H1 (cell line): ENCODE measurements around the gene MTIF2. TPM values are rescaled to one million over a fixed set of nuclear protein-coding genes. Genes with fewer than 3 reads are reported as not detected.

Source experiments
- CTCF ChIA-PET: fragments of 300-600 bp; sonication (Branson Sonifier 250); formaldehyde crosslinking; loops from one replicate; lab custom pipeline; 2021; ENCODE audit not compliant: partially characterized antibody; lab: Charles Lee
- POLR2A ChIA-PET: fragments of 300-600 bp; sonication (Branson Sonifier 250); formaldehyde crosslinking; loops from one replicate; lab custom pipeline; 2021; ENCODE audit warnings: inconsistent platforms; ENCODE audit not compliant: partially characterized antibody; lab: Charles Lee
- DNase-seq, 2 experiments: peaks; one replicate each; pipeline versions ENCODE4 v3.0.0 to v3.0.0-alpha.2; 2010 to 2022; ENCODE audit warnings: low spot score in 2 of 2, low read depth in 1 of 2, mixed read lengths in 1 of 2
- FAIRE-seq: peaks from 2 replicates; lab custom pipeline; 2011; peaks lifted over from hg19 to GRCh38; lab: Jason Lieb, UNC
- H2AFZ ChIP-seq: 2 replicates; pipeline ENCODE4 v1.8.1; 2012; ENCODE audit warnings: low read length, inconsistent platforms
- H2AK5ac ChIP-seq: 2 replicates; pipeline ENCODE4 v1.6.1; 2013; ENCODE audit warnings: low read depth, low read length
- H2BK120ac ChIP-seq: replicated peaks from 2 replicates; pipeline ENCODE3; 2013; ENCODE audit warnings: low read depth, low read length, inconsistent platforms
- H2BK12ac ChIP-seq: 2 replicates; pipeline ENCODE4 v1.6.1; 2013; ENCODE audit warnings: low read depth, low read length
- H2BK15ac ChIP-seq: 2 replicates; pipeline ENCODE4 v1.6.1; 2013; ENCODE audit warnings: low read length
- H2BK20ac ChIP-seq: 2 replicates; pipeline ENCODE4 v1.6.1; 2013; ENCODE audit warnings: low read length
- H2BK5ac ChIP-seq: 2 replicates; pipeline ENCODE4 v1.6.1; 2013; ENCODE audit warnings: low read depth, low read length
- H3K14ac ChIP-seq: 2 replicates; pipeline ENCODE4 v1.6.1; 2013; ENCODE audit warnings: inconsistent platforms; ENCODE audit not compliant: insufficient read length
- H3K18ac ChIP-seq: 2 replicates; pipeline ENCODE4 v1.6.1; 2013; ENCODE audit warnings: low read length; ENCODE audit errors: extremely low read depth
- H3K23ac ChIP-seq: 2 replicates; pipeline ENCODE4 v1.6.1; 2013; ENCODE audit warnings: inconsistent platforms; ENCODE audit not compliant: insufficient read length
- H3K23me2 ChIP-seq: 2 replicates; pipeline ENCODE4 v1.6.1; 2013; ENCODE audit warnings: low read depth, low read length
- H3K27ac ChIP-seq: 2 replicates; pipeline ENCODE4 v1.6.1; 2011; ENCODE audit warnings: low read depth, low read length, inconsistent platforms
- H3K27me3 ChIP-seq, 4 experiments: replicated peaks in 1 of 4; 1 replicate in 1 of 4; 2 replicates in 3 of 4; pipeline versions ENCODE4 v1.6.1 to v1.8.1; 2011 to 2013; ENCODE audit warnings: low read length in 3 of 4, mild to moderate bottlenecking in 3 of 4, inconsistent platforms in 2 of 4, mixed read lengths in 2 of 4, moderate library complexity in 1 of 4; ENCODE audit not compliant: control insufficient read depth in 3 of 4, insufficient read depth in 3 of 4; ENCODE audit errors: extremely low read depth in 1 of 4
- H3K36me3 ChIP-seq, 4 experiments: 2 replicates each; pipeline versions ENCODE4 v1.6.1 to v1.8.1; 2011 to 2013; ENCODE audit warnings: mild to moderate bottlenecking in 4 of 4, low read length in 3 of 4, moderate library complexity in 2 of 4, control low read depth in 1 of 4, inconsistent platforms in 1 of 4; ENCODE audit not compliant: insufficient read depth in 4 of 4, control insufficient read depth in 2 of 4
- H3K4ac ChIP-seq: replicated peaks from 2 replicates; pipeline ENCODE3; 2013; ENCODE audit warnings: low read length, low read depth, mixed read lengths, inconsistent platforms; ENCODE audit not compliant: insufficient read length
- H3K4me1 ChIP-seq, 4 experiments: replicated peaks in 1 of 4; 1 replicate in 1 of 4; 2 replicates in 3 of 4; pipeline versions ENCODE4 v1.6.1 to v1.8.1; 2011 to 2013; ENCODE audit warnings: low read length in 3 of 4, inconsistent platforms in 2 of 4, mixed read lengths in 1 of 4; ENCODE audit not compliant: insufficient read depth in 4 of 4, control insufficient read depth in 3 of 4
- H3K4me2 ChIP-seq, 2 experiments: 2 replicates each; pipeline versions ENCODE4 v1.6.1 to v1.8.1; 2011 to 2013; ENCODE audit warnings: low read depth in 2 of 2, low read length in 2 of 2, control low read depth in 1 of 2, inconsistent platforms in 1 of 2, mild to moderate bottlenecking in 1 of 2; ENCODE audit not compliant: insufficient read depth in 1 of 2
- H3K4me3 ChIP-seq, 4 experiments: fragments of 200-600, 300-600 bp in 1 of 4; sonication (generic), shearing (Covaris generic), sonication (Bioruptor Twin) in 1 of 4; 2 replicates each; pipeline versions ENCODE4 v1.5.1 to v1.8.1; 2011 to 2016; ENCODE audit warnings: low read length in 4 of 4, low read depth in 3 of 4, control low read depth in 2 of 4, inconsistent platforms in 2 of 4, mild to moderate bottlenecking in 2 of 4, mixed read lengths in 1 of 4, moderate library complexity in 1 of 4; ENCODE audit not compliant: insufficient read depth in 2 of 4; ENCODE audit errors: extremely low read depth in 1 of 4
- H3K56ac ChIP-seq: replicated peaks from 2 replicates; pipeline ENCODE3; 2013; ENCODE audit warnings: low read depth, mild to moderate bottlenecking, mixed read lengths, low read length, inconsistent platforms; ENCODE audit not compliant: insufficient read length
- H3K79me1 ChIP-seq: 2 replicates; pipeline ENCODE4 v1.6.1; 2013; ENCODE audit warnings: low read depth, low read length, control low read depth
- H3K79me2 ChIP-seq, 2 experiments: 2 replicates each; pipeline versions ENCODE4 v1.6.1 to v1.8.1; 2012 to 2013; ENCODE audit warnings: low read length in 2 of 2, mild to moderate bottlenecking in 2 of 2, inconsistent platforms in 1 of 2; ENCODE audit not compliant: insufficient read depth in 2 of 2, control insufficient read depth in 1 of 2
- H3K9ac ChIP-seq, 4 experiments: replicated peaks in 1 of 4; 1 replicate in 1 of 4; 2 replicates in 3 of 4; pipeline versions ENCODE4 v1.6.1 to v1.8.1; 2011 to 2013; ENCODE audit warnings: low read depth in 3 of 4, low read length in 3 of 4, control low read depth in 2 of 4, mild to moderate bottlenecking in 2 of 4, moderate library complexity in 2 of 4, inconsistent platforms in 1 of 4; ENCODE audit errors: extremely low read depth in 1 of 4
- H3K9me3 ChIP-seq, 2 experiments: 2 replicates each; pipeline versions ENCODE4 v1.6.1 to v1.8.1; 2012 to 2013; ENCODE audit warnings: mild to moderate bottlenecking in 2 of 2, moderate library complexity in 2 of 2, control low read depth in 1 of 2, inconsistent platforms in 1 of 2, low read depth in 1 of 2, low read length in 1 of 2, mixed read lengths in 1 of 2; ENCODE audit not compliant: insufficient read depth in 2 of 2
- H4K20me1 ChIP-seq, 2 experiments: replicated peaks in 1 of 2; 2 replicates each; pipeline versions ENCODE3 to v1.8.1; 2011 to 2013; ENCODE audit warnings: inconsistent platforms in 2 of 2, low read length in 2 of 2, mild to moderate bottlenecking in 1 of 2; ENCODE audit not compliant: insufficient read depth in 2 of 2, control insufficient read depth in 1 of 2
- H4K5ac ChIP-seq: 2 replicates; pipeline ENCODE4 v1.6.1; 2013; ENCODE audit warnings: low read length, low read depth, mixed read lengths, inconsistent platforms; ENCODE audit not compliant: insufficient read length
- H4K8ac ChIP-seq: 2 replicates; pipeline ENCODE4 v1.8.0; 2013; ENCODE audit warnings: mild to moderate bottlenecking, moderate library complexity, low read length, inconsistent platforms; ENCODE audit not compliant: insufficient read depth; ENCODE audit errors: extremely low read depth
- H4K91ac ChIP-seq: replicated peaks from 2 replicates; pipeline ENCODE3; 2013; ENCODE audit warnings: low read length, mixed read lengths, inconsistent platforms; ENCODE audit not compliant: insufficient read length
- CBX5 ChIP-seq: fragments of 300-800, 300-1000 bp; sonication (generic); IDR thresholded peaks from 2 replicates; pipeline ENCODE4 v1.7.1; 2016; ENCODE audit warnings: antibody characterized with exemption, low read length, low read depth
- JUND ChIP-seq: IDR thresholded peaks from 2 replicates; pipeline ENCODE4 v1.6.1; 2011; ENCODE audit warnings: mild to moderate bottlenecking, improper control_type of control experiment, low read length
- NRF1 ChIP-seq: IDR thresholded peaks from 2 replicates; pipeline ENCODE4 v1.6.1; 2011; ENCODE audit warnings: mild to moderate bottlenecking, low read depth, low read length, improper control_type of control experiment
- SP4 ChIP-seq: IDR thresholded peaks from 2 replicates; pipeline ENCODE4 v1.6.1; 2012; ENCODE audit warnings: low read length, inconsistent platforms
- SRF ChIP-seq: IDR thresholded peaks from 2 replicates; pipeline ENCODE4 v1.6.1; 2011; ENCODE audit warnings: mild to moderate bottlenecking, low read depth, low read length, moderate library complexity
- WGBS, 2 experiments: shearing (Covaris generic) in 1 of 2; methylation state at CpG; one replicate each; pipeline versions ENCODE4 v1.1.6 to v1.1.7; 2013 to 2015; ENCODE audit warnings: low lambda C conversion rate in 2 of 2, mixed read lengths in 2 of 2, inconsistent platforms in 1 of 2, low coverage in 1 of 2, missing lambda C conversion rate in 1 of 2; ENCODE audit not compliant: insufficient replicate concordance in 2 of 2, insufficient coverage in 1 of 2, insufficient read length in 1 of 2; ENCODE audit errors: extremely low coverage in 1 of 2, missing lambda C conversion rate in 1 of 2; 5-methylcytosine and 5-hydroxymethylcytosine counted together
- polyA plus RNA-seq, 7 experiments: library from polyadenylated mRNA; depleted of rRNA in 3 of 7; stranded (reverse) in 5 of 7; unstranded in 2 of 7; fragments of >200 nt in 5 of 7; fragments of 200-250 nt in 2 of 7; gene quantifications; 1 replicate in 5 of 7; 2 replicates in 1 of 7; 4 replicates in 1 of 7; pipeline versions ENCODE4 v1.2.1 to v1.2.3, GENCODE V29; 2011 to 2013; ENCODE audit warnings: missing spikeins in 2 of 7, mixed read lengths in 2 of 7
- total RNA-seq: library from RNA; stranded (reverse); fragmentation: NEBNext Ultra II Directional; extraction: Animal tissue kit (Norgen Biotek cat#: 25700); gene quantifications from 2 replicates; pipeline ENCODE4 v1.2.1, GENCODE V29; 2021

The MTIF2 gene
- total and polyA plus RNA-seq, 2 of the 8 experiments (the other 6 are each of a cell fraction or from before 2014, with no cell fraction given): 11.0 to 36.0 TPM

- Histone ChIP-seq H4K91ac (no peak overlapping the region), H3K27me3 (no peaks in the 10 kb centered on the region), H3K4me1 (no peaks in the 10 kb centered on the region), H3K36me3 (peaks cover 10 to 60% (median 23%) of the 10 kb centered on the region in 4 experiments), H3K18ac (no peak overlapping the region), H2BK15ac (no peak overlapping the region), H3K27ac (no peak overlapping the region), H3K23me2 (no peaks in the 10 kb centered on the region), H3K23ac (no peak overlapping the region), H3K9me3 (no peaks in the 10 kb centered on the region), H2BK5ac (no peak overlapping the region), H3K56ac (no peak overlapping the region), H3K14ac (no peak overlapping the region), H2BK12ac (no peak overlapping the region), H2BK120ac (no peak overlapping the region), H3K79me1 (no peaks in the 10 kb centered on the region), H3K4me3 (no peak overlapping the region), H3K4ac (no peak overlapping the region), H3K4me2 (no peak overlapping the region), H2AK5ac (no peak overlapping the region), H4K8ac (no peak overlapping the region), H2BK20ac (no peak overlapping the region), H4K20me1 (peaks cover 2 to 4% of the 10 kb centered on the region in 2 experiments), H3K79me2 (no peaks in the 10 kb centered on the region), H2AFZ (no peak overlapping the region), H3K9ac (no peak overlapping the region), H4K5ac (no peak overlapping the region)
- no peak for FAIRE-seq
- no peak for DNase-seq
- no peak for TF ChIP-seq SP4
- no peak for TF ChIP-seq SRF
- TF ChIP-seq JUND: no peak
- TF ChIP-seq CBX5: no peak
- TF ChIP-seq NRF1: no peak
- 90% methylated on average over 4 of the region's 4 CpGs; no CpG with 5 or more reads in 1 of the 2 experiments for WGBS, 2 experiments
- POLR2A ChIA-PET: interaction anchor here (1.0 to 4.3 kb wide), 3 partner anchors 9 to 19 kb away, joined by 3 to 20 read pairs (median 3); no protein-coding TSS in a partner anchor
- CTCF ChIA-PET: interaction anchor here (0.6 kb wide), 1 partner anchor 779 kb away, joined by 3 read pairs; no protein-coding TSS in a partner anchor
These were observed 29.3 kb downstream of the MTIF2 start for GRCh38 chr2:55239656-55240222.
